ENCODE results near the gene FLT4.

DNA sequence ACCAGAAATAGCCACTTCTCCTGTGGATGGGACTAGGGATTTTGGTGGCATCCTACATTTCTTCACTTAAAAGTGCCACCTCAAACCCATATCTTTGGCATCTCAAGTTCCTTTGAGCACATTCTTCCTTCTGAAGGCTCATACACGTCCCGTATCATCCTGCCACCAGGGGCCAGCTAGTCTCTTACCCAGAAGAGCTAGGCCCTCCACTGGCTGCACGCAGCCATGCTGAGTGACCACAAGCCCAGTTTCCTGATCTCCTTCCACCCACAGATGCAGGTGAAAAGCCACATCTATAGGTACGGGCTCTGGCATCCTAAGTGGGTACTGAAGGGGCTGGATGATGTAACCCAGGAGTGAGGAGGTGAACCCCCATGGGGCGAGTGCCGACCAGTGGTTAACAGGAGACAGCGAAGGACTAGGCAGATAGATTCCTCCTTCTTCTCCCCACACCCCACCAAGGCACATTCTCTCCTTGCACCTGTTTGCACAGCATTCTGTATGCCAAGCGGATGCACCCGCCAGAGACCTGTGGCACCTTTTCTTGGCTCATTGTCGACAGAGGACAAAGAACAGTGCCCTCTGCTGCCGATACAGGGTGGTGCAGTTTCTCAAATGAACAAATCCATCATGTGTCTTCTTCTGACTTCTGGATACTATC lies 43.7 kb downstream of the FLT4 start:
- TF ChIP-seq, protein P1, sequence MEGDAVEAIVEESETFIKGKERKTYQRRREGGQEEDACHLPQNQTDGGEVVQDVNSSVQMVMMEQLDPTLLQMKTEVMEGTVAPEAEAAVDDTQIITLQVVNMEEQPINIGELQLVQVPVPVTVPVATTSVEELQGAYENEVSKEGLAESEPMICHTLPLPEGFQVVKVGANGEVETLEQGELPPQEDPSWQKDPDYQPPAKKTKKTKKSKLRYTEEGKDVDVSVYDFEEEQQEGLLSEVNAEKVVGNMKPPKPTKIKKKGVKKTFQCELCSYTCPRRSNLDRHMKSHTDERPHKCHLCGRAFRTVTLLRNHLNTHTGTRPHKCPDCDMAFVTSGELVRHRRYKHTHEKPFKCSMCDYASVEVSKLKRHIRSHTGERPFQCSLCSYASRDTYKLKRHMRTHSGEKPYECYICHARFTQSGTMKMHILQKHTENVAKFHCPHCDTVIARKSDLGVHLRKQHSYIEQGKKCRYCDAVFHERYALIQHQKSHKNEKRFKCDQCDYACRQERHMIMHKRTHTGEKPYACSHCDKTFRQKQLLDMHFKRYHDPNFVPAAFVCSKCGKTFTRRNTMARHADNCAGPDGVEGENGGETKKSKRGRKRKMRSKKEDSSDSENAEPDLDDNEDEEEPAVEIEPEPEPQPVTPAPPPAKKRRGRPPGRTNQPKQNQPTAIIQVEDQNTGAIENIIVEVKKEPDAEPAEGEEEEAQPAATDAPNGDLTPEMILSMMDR (IDR thresholded peaks at IDR 0.05; ENCODE audit: poor library complexity, severe bottlenecking), result peak; percentile 39
- no peak for TF ChIP-seq EP300 (conservative IDR thresholded peaks at IDR 0.05; ENCODE audit: poor library complexity, severe bottlenecking)
- no peak for TF ChIP-seq EZH2 (IDR thresholded peaks at IDR 0.05; ENCODE audit: borderline replicate concordance, insufficient read depth, low read length, poor library complexity, severe bottlenecking)
- TF ChIP-seq, protein P2, sequence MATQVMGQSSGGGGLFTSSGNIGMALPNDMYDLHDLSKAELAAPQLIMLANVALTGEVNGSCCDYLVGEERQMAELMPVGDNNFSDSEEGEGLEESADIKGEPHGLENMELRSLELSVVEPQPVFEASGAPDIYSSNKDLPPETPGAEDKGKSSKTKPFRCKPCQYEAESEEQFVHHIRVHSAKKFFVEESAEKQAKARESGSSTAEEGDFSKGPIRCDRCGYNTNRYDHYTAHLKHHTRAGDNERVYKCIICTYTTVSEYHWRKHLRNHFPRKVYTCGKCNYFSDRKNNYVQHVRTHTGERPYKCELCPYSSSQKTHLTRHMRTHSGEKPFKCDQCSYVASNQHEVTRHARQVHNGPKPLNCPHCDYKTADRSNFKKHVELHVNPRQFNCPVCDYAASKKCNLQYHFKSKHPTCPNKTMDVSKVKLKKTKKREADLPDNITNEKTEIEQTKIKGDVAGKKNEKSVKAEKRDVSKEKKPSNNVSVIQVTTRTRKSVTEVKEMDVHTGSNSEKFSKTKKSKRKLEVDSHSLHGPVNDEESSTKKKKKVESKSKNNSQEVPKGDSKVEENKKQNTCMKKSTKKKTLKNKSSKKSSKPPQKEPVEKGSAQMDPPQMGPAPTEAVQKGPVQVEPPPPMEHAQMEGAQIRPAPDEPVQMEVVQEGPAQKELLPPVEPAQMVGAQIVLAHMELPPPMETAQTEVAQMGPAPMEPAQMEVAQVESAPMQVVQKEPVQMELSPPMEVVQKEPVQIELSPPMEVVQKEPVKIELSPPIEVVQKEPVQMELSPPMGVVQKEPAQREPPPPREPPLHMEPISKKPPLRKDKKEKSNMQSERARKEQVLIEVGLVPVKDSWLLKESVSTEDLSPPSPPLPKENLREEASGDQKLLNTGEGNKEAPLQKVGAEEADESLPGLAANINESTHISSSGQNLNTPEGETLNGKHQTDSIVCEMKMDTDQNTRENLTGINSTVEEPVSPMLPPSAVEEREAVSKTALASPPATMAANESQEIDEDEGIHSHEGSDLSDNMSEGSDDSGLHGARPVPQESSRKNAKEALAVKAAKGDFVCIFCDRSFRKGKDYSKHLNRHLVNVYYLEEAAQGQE (IDR thresholded peaks at IDR 0.05; ENCODE audit: borderline replicate concordance), result no peak
